Keratinocyte (primary cell): ENCODE results near the gene CCT2. TPM values are rescaled to one million over a fixed set of nuclear protein-coding genes. Genes with fewer than 3 reads are reported as not detected.

Experiments
- DNase-seq: peaks from one replicate; pipeline ENCODE4 v3.0.0-alpha.2; 2011; ENCODE audit warnings: low read depth, missing footprints, low spot score
- FAIRE-seq: peaks from 2 replicates; lab custom pipeline; 2011; peaks lifted over from hg19 to GRCh38; lab: Jason Lieb, UNC
- H2AFZ ChIP-seq: 2 replicates; pipeline ENCODE4 v1.6.0; 2012; ENCODE audit warnings: low read length, control low read depth, inconsistent platforms; ENCODE audit not compliant: control insufficient read depth
- H3K27ac ChIP-seq: 2 replicates; pipeline ENCODE4 v1.5.1; 2011; ENCODE audit warnings: low read length; ENCODE audit not compliant: control insufficient read depth, insufficient read depth
- H3K27me3 ChIP-seq: 3 replicates; pipeline ENCODE4 v1.6.0; 2011; ENCODE audit warnings: low read length; ENCODE audit not compliant: control insufficient read depth, insufficient read depth; ENCODE audit errors: extremely low read depth
- H3K36me3 ChIP-seq, 2 experiments: 2 replicates in 1 of 2; 3 replicates in 1 of 2; pipeline ENCODE4 v1.5.1; 2011; ENCODE audit warnings: low read length in 2 of 2, mild to moderate bottlenecking in 1 of 2; ENCODE audit not compliant: control insufficient read depth in 2 of 2, insufficient read depth in 2 of 2; ENCODE audit errors: extremely low read depth in 1 of 2
- H3K4me1 ChIP-seq: 3 replicates; pipeline ENCODE4 v1.5.1; 2011; ENCODE audit warnings: low read length; ENCODE audit not compliant: control insufficient read depth, insufficient read depth; ENCODE audit errors: extremely low read depth
- H3K4me2 ChIP-seq: 3 replicates; pipeline ENCODE4 v1.6.0; 2011; ENCODE audit warnings: low read depth, low read length; ENCODE audit not compliant: control insufficient read depth, insufficient read depth; ENCODE audit errors: extremely low read depth
- H3K4me3 ChIP-seq, 3 experiments: fragments of 200-600 bp in 1 of 3; sonication (generic) in 1 of 3; 2 replicates in 2 of 3; 3 replicates in 1 of 3; pipeline ENCODE4 v1.5.1; 2011 to 2016; ENCODE audit warnings: low read length in 3 of 3, mild to moderate bottlenecking in 3 of 3, control low read depth in 2 of 3, inconsistent platforms in 1 of 3, low read depth in 1 of 3, mixed read lengths in 1 of 3, mixed run types in 1 of 3, moderate library complexity in 1 of 3; ENCODE audit not compliant: control insufficient read depth in 2 of 3, insufficient read depth in 2 of 3; ENCODE audit errors: extremely low read depth in 1 of 3
- H3K79me2 ChIP-seq: 2 replicates; pipeline ENCODE4 v1.6.0; 2012; ENCODE audit warnings: low read length; ENCODE audit not compliant: control insufficient read depth, insufficient read depth
- H3K9ac ChIP-seq: 3 replicates; pipeline ENCODE4 v1.6.0; 2011; ENCODE audit warnings: low read length; ENCODE audit not compliant: control insufficient read depth, insufficient read depth; ENCODE audit errors: extremely low read depth
- H3K9me1 ChIP-seq: 3 replicates; pipeline ENCODE4 v1.6.0; 2011; ENCODE audit warnings: low read length; ENCODE audit not compliant: control insufficient read depth, insufficient read depth; ENCODE audit errors: extremely low read depth
- H3K9me3 ChIP-seq: 2 replicates; pipeline ENCODE4 v1.5.1; 2012; ENCODE audit warnings: low read depth, low read length; ENCODE audit not compliant: control insufficient read depth
- H4K20me1 ChIP-seq: 3 replicates; pipeline ENCODE4 v1.6.0; 2011; ENCODE audit warnings: low read length; ENCODE audit not compliant: control insufficient read depth, insufficient read depth; ENCODE audit errors: extremely low read depth
- CTCF ChIP-seq, 3 experiments: IDR thresholded peaks in 1 of 3; conservative IDR thresholded peaks in 1 of 3; optimal IDR thresholded peaks in 1 of 3; 2 replicates in 2 of 3; 3 replicates in 1 of 3; pipeline versions ENCODE3 to v1.5.1; 2011; ENCODE audit warnings: low read length in 3 of 3, mild to moderate bottlenecking in 3 of 3, moderate library complexity in 2 of 3, control low read depth in 1 of 3, inconsistent platforms in 1 of 3; ENCODE audit not compliant: insufficient read depth in 2 of 3; ENCODE audit errors: extremely low read depth in 1 of 3
- EZH2 ChIP-seq: IDR thresholded peaks from one replicate; pipeline ENCODE4 v1.6.1; 2012; ENCODE audit warnings: inconsistent platforms, mild to moderate bottlenecking, low read length, moderate library complexity
- dilution Hi-C: fragments of 300-500 bp; cut with MboI; formaldehyde crosslinking; loops from one replicate; pipeline ENCODE4 v1.7.0; 2020; ENCODE audit warnings: low sequenced_read_pairs; ENCODE audit not compliant: extremely low pct_ligation_motif_present
- polyA plus RNA-seq, 5 experiments: library from polyadenylated mRNA; depleted of rRNA in 3 of 5; stranded (reverse) in 3 of 5; stranded (forward) in 1 of 5; unstranded in 1 of 5; fragments of >200 nt; gene quantifications; 1 replicate in 1 of 5; 2 replicates in 3 of 5; 3 replicates in 1 of 5; pipeline versions ENCODE4 v1.2.1 to v1.2.3, GENCODE V29; 2011 to 2012; ENCODE audit warnings: missing spikeins in 2 of 5, low read depth in 1 of 5, low replicate concordance in 1 of 5

Gene CCT2
- polyA plus RNA-seq, 1 donor (not counting 4 experiments of a cell fraction or from before 2014, with no cell fraction given), result 365 TPM

- H3K27ac ChIP-seq, result no peak overlapping the region
- H3K9me1 ChIP-seq, result no peaks in the 10 kb centered on the region
- FAIRE-seq (no peak), DNase-seq (no peak)
- no peaks in the 10 kb centered on the region for H3K27me3 ChIP-seq
- H3K4me1 ChIP-seq, result no peaks in the 10 kb centered on the region
- no peak overlapping the region for H2AFZ ChIP-seq
- H3K9ac ChIP-seq, result no peak overlapping the region
- no peaks in the 10 kb centered on the region for H4K20me1 ChIP-seq
- no peak overlapping the region for H3K4me3 ChIP-seq
- peaks cover 5% of the 10 kb centered on the region for H3K79me2 ChIP-seq
- dilution Hi-C loops, result no loop called here
- no peaks in the 10 kb centered on the region for H3K9me3 ChIP-seq
- TF ChIP-seq CTCF (optimal IDR thresholded peaks at IDR 0.05 in 1 of 3, IDR thresholded peaks at IDR 0.05 in 1 of 3, conservative IDR thresholded peaks at IDR 0.05 in 1 of 3; ENCODE audit: extremely low read depth in 1 of 3, insufficient read depth in 2 of 3, low read length in 3 of 3) (no peak), EZH2 (no peak)
- peaks cover 31 to 55% of the 10 kb centered on the region in 2 experiments for H3K36me3 ChIP-seq
- no peak overlapping the region for H3K4me2 ChIP-seq
Observed at GRCh38 chr12:69595689-69596088, 10.4 kb downstream of the CCT2 start.

- no peaks in the 10 kb centered on the region for H4K20me1 ChIP-seq
- H3K9ac ChIP-seq, result no peak overlapping the region
- H3K36me3 ChIP-seq, result peaks cover 23 to 47% of the 10 kb centered on the region in 2 experiments
- H3K9me1 ChIP-seq, result no peaks in the 10 kb centered on the region
- FAIRE-seq, result no peak
- TF ChIP-seq EZH2 (no peak), CTCF (optimal IDR thresholded peaks at IDR 0.05 in 1 of 3, IDR thresholded peaks at IDR 0.05 in 1 of 3, conservative IDR thresholded peaks at IDR 0.05 in 1 of 3; ENCODE audit: extremely low read depth in 1 of 3, insufficient read depth in 2 of 3, low read length in 3 of 3) (no peak)
- H3K4me3 ChIP-seq, result no peak overlapping the region
- H3K79me2 ChIP-seq, result peaks cover 2% of the 10 kb centered on the region
- no peak for DNase-seq
- H3K9me3 ChIP-seq, result no peaks in the 10 kb centered on the region
- H3K4me2 ChIP-seq, result no peak overlapping the region
- no peak overlapping the region for H2AFZ ChIP-seq
- dilution Hi-C loops, result no loop called here
- no peaks in the 10 kb centered on the region for H3K27me3 ChIP-seq
- no peaks in the 10 kb centered on the region for H3K4me1 ChIP-seq
- no peak overlapping the region for H3K27ac ChIP-seq
Observed at GRCh38 chr12:69598174-69598753, 13.0 kb downstream of the CCT2 start.
